HG03469 (cell line): ENCODE results near the gene GRM2.

Source experiments
- ATAC-seq: cut with Tn5 transposase; IDR thresholded peaks from one replicate; pipeline ENCODE4 v1.9.1; 2021; ENCODE audit warnings: mild to moderate bottlenecking, moderate library complexity, moderate number of reproducible peaks; ENCODE audit not compliant: unreplicated experiment

GRM2 gene

GRCh38 chr3:51704511-51704950 lies 2.3 kb upstream of the GRM2 start:
- no peak for ATAC-seq

GRCh38 chr3:51705276-51706020 lies 1.4 kb upstream of the GRM2 start:
- ATAC-seq: no peak

- no peak for ATAC-seq
Observed at GRCh38 chr3:51706021-51706485, 815 bp upstream of the GRM2 start.

GRCh38 chr3:51708216-51708845 lies 1.5 kb downstream of the GRM2 start:
- no peak for ATAC-seq

- ATAC-seq: no peak
Observed at GRCh38 chr3:51709004-51709420, 2.1 kb downstream of the GRM2 start.

- ATAC-seq: no peak
Observed at GRCh38 chr3:51709675-51710074, 2.8 kb downstream of the GRM2 start.

GRCh38 chr3:51710631-51711351 lies 3.9 kb downstream of the GRM2 start:
- no peak for ATAC-seq

- ATAC-seq: no peak
Observed at GRCh38 chr3:51711352-51712037, 4.6 kb downstream of the GRM2 start.

GRCh38 chr3:51712038-51712420 lies 5.2 kb downstream of the GRM2 start:
- no peak for ATAC-seq

- ATAC-seq: no peak
Observed at GRCh38 chr3:51712511-51712931, 5.7 kb downstream of the GRM2 start.

GRCh38 chr3:51712963-51713362 lies 6.1 kb downstream of the GRM2 start:
- no peak for ATAC-seq

- no peak for ATAC-seq
Observed at GRCh38 chr3:51715231-51715976, 8.5 kb downstream of the GRM2 start.

GRCh38 chr3:51715977-51716294 lies 9.1 kb downstream of the GRM2 start:
- ATAC-seq: no peak

GRCh38 chr3:51716805-51717204 lies 9.9 kb downstream of the GRM2 start:
- no peak for ATAC-seq

GRCh38 chr3:51717446-51717845 lies 10.6 kb downstream of the GRM2 start:
- no peak for ATAC-seq

GRCh38 chr3:51717947-51718346 lies 11.1 kb downstream of the GRM2 start:
- no peak for ATAC-seq

GRCh38 chr3:51718547-51719409 lies 11.9 kb downstream of the GRM2 start:
- ATAC-seq: no peak

- no peak for ATAC-seq
Observed at GRCh38 chr3:51719410-51720025, 12.7 kb downstream of the GRM2 start.
